Nephron (organoid): ENCODE results near the gene NDUFS7.

Experiments
- H3K27ac Mint-ChIP-seq, 3 experiments: 2 replicates each; pipeline ENCODE4 v1.8.0; 2020; ENCODE audit warnings: mixed read lengths in 3 of 3, mild to moderate bottlenecking in 2 of 3, moderate library complexity in 1 of 3
- H3K27me3 Mint-ChIP-seq: 2 replicates; pipeline ENCODE4 v1.8.0; 2021; ENCODE audit warnings: low read depth, mild to moderate bottlenecking, moderate library complexity, mixed read lengths
- H3K36me3 Mint-ChIP-seq: 2 replicates; pipeline ENCODE4 v1.8.0; 2020; ENCODE audit warnings: low read depth, mixed read lengths
- H3K4me1 Mint-ChIP-seq: 2 replicates; pipeline ENCODE4 v1.8.0; 2020; ENCODE audit warnings: mixed read lengths
- H3K4me3 Mint-ChIP-seq, 3 experiments: 2 replicates each; pipeline ENCODE4 v1.8.0; 2020; ENCODE audit warnings: mild to moderate bottlenecking in 3 of 3, mixed read lengths in 3 of 3, moderate library complexity in 2 of 3
- H3K9me3 Mint-ChIP-seq: 2 replicates; pipeline ENCODE4 v1.8.0; 2020; ENCODE audit warnings: mixed read lengths
- TF ChIP-seq, protein P1 (sequence below), 3 experiments: fragments of 200-600 bp; sonication (generic); IDR thresholded peaks; one replicate each; pipeline ENCODE4 v1.5.0; 2021; ENCODE audit warnings: antibody characterized with exemption in 3 of 3; ENCODE audit not compliant: unreplicated experiment in 3 of 3

NDUFS7 gene

DNA sequence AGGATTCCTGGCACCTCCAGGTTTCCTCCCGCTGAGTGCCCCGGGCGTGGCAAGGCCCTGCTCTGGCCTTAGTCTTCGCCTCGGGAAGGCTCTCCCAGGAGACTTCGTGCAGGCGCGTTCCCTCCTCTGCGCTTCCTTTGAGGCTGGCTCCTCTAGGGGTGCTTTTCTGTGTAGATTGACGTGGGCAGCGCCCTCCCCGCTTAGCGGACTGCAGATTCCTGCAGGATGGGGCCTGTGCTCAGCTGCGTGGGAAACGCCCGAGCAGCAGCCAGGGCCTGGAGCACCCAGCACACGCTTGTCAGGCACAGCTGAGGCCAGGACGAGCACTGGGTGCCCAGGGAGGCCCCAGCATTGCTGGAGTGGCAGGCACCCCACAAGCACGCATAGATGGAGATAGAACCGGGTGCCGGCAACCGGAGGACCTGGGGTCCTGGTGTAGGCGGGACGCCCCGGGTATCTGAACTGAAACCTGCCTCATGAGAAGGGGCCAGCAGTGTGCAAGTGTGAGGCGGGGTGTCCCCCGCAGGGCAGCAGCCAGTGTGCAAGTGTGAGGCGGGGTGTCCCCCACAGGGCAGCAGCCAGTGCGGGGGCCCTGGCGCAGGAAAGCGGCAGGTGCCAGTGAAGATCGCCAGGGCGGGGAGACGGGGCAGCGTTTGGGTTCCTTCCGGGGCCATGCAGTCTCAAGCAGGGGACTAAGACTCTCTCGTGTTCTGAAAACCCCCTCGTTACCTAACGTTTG lies 3.4 kb downstream of the NDUFS7 start:
- Mint-ChIP-seq H3K36me3 (peaks cover 23% of the 10 kb centered on the region), H3K27me3 (peaks cover 8% of the 10 kb centered on the region), H3K27ac (no peak overlapping the region), H3K9me3 (no peaks in the 10 kb centered on the region), H3K4me1 (peaks cover 14% of the 10 kb centered on the region), H3K4me3 (peak overlapping the region in 1 of 3 experiments; percentile 47)
- TF ChIP-seq, protein P1, sequence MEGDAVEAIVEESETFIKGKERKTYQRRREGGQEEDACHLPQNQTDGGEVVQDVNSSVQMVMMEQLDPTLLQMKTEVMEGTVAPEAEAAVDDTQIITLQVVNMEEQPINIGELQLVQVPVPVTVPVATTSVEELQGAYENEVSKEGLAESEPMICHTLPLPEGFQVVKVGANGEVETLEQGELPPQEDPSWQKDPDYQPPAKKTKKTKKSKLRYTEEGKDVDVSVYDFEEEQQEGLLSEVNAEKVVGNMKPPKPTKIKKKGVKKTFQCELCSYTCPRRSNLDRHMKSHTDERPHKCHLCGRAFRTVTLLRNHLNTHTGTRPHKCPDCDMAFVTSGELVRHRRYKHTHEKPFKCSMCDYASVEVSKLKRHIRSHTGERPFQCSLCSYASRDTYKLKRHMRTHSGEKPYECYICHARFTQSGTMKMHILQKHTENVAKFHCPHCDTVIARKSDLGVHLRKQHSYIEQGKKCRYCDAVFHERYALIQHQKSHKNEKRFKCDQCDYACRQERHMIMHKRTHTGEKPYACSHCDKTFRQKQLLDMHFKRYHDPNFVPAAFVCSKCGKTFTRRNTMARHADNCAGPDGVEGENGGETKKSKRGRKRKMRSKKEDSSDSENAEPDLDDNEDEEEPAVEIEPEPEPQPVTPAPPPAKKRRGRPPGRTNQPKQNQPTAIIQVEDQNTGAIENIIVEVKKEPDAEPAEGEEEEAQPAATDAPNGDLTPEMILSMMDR (IDR thresholded peaks at IDR 0.05; ENCODE audit: unreplicated experiment in 3 of 3), result no peak

DNA sequence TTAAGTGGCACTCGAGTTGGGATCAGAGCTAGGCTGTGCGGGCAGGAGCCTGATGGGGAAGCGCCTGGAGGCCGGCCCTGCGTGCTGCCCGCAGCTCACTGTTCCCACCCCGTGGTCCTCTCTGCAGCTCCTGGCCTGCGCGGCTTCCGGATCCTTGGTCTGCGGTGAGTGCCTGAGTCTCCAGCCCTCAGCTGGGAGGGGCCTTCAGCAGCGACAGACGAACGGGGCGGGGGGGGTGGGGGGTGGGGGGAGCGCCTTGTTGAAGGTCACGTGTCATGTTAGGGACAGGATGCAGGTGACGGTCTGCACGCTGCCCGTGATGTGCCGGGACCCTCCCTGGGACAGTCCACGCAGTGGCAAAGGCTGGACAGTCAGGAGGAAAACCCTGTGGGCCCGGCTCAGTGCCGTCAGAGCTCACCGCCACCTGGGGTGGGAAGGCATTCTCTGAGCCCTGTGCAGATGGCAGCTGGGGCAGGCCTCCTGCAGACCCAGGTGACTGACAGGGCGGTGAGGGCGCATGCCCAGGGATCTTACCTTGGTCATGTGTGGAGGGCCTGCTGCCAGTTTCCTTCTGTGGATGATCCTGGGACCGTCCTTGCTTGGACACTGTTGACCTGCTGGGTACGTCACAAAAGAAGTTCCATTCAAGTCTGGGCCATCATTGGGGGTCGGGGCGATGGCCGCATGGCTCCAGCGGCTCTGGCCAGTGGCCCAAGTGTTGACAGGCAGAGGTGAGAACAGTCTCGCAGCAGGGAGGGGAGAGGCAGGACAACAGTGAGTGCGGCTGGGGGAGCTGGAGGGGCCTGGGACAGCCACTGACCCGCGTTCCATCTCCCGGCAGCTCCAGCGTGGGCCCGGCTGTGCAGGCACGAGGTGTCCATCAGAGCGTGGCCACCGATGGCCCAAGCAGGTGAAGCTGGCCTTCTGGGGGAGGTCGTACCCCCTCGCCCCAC lies 4.3 kb downstream of the NDUFS7 start:
- Mint-ChIP-seq H3K4me3 (no peak overlapping the region), H3K36me3 (peaks cover 27% of the 10 kb centered on the region), H3K27ac (no peak overlapping the region), H3K27me3 (peaks cover 7% of the 10 kb centered on the region), H3K9me3 (no peaks in the 10 kb centered on the region), H3K4me1 (peaks cover 12% of the 10 kb centered on the region)
- TF ChIP-seq, protein P1 (IDR thresholded peaks at IDR 0.05; ENCODE audit: unreplicated experiment in 3 of 3), result no peak

DNA sequence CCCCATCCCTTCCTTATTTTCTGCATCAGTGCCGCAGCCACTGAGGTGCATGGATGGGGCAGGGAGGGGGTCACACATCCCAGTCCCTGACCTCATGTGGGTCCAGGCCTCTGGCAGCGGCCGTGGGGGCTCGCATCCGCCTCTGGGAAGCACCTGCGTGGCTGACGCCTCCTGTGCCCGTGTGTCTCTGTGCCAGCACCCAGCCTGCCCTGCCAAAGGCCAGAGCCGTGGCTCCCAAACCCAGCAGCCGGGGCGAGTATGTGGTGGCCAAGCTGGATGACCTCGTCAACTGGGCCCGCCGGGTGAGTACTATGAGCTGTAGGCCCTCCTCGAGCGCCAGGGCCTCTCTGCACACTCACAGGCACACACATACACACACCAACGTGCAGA lies 4.9 kb downstream of the NDUFS7 start:
- no peak overlapping the region for H3K27ac Mint-ChIP-seq
- H3K36me3 Mint-ChIP-seq, result peaks cover 27% of the 10 kb centered on the region
- peaks cover 6% of the 10 kb centered on the region for H3K4me1 Mint-ChIP-seq
- H3K27me3 Mint-ChIP-seq, result no peaks in the 10 kb centered on the region
- H3K9me3 Mint-ChIP-seq, result no peaks in the 10 kb centered on the region
- TF ChIP-seq, protein P1 (IDR thresholded peaks at IDR 0.05; ENCODE audit: unreplicated experiment in 3 of 3), result no peak
- H3K4me3 Mint-ChIP-seq, result peak overlapping the region in 1 of 3 experiments; percentile 53

DNA sequence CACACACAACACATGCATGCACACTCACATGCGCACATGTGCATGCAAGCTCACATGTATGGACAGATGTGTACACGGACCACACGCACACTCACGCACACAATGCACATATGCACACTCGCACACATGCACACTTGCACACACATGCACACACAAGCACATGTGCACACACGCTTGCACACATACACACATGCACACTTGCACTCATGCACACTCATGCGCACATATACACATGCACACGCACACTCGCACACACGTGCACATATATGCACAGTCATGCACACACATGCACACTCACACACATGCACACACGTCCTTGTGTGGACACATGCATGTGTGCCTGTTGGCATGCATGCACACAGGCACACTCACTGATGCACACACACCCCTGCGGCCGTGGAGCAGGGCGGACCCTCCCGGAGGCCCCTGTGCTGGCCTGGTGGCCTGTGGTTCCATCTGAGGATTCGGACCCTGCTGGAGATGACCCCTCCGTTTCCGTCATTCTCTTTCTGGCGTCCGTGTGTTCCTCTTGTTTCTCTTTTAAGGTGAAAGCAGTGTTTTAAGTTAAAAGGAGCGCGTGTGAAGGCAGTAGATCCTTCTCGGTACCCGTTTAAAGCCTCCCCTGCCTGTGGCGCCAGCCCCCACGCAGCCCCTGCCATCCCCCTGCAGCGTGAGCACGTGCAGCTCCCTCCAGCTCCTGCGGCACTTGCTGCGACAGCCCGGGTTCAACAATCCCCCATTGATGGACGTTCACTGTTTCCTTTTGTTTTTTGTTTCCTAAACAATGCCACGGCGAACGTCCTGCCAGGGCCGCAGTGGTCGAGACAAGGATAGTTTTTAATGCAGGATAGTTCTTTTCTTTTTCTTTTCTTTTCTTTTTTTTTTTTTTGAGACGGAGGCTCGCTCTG lies 5.6 kb downstream of the NDUFS7 start:
- H3K4me1 Mint-ChIP-seq, result peaks cover 5% of the 10 kb centered on the region
- no peak overlapping the region for H3K27ac Mint-ChIP-seq
- H3K36me3 Mint-ChIP-seq, result peaks cover 27% of the 10 kb centered on the region
- no peaks in the 10 kb centered on the region for H3K9me3 Mint-ChIP-seq
- H3K4me3 Mint-ChIP-seq, result peak overlapping the region in 1 of 3 experiments; percentile 53
- no peaks in the 10 kb centered on the region for H3K27me3 Mint-ChIP-seq
- TF ChIP-seq, protein P1 (IDR thresholded peaks at IDR 0.05; ENCODE audit: unreplicated experiment in 3 of 3), result no peak

DNA sequence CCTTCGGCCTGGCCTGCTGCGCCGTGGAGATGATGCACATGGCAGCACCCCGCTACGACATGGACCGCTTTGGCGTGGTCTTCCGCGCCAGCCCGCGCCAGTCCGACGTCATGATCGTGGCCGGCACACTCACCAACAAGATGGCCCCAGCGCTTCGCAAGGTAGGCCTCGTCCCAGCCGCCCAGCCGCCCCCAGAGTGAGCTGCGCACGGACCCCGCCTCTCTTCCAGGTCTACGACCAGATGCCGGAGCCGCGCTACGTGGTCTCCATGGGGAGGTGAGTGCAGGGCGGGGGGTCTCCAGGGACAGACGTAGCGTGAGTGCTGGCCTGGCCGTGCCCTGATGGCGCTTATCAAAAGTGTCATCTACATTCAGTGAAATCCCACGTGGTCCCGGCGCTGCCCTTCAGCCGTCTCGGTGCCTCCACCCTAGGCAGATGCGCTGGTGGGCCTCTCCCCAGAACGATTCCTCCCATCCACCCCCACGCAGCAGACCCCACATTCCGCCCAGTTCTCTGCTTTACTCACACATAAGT lies 7.2 kb downstream of the NDUFS7 start:
- Mint-ChIP-seq H3K36me3 (peaks cover 27% of the 10 kb centered on the region), H3K4me3 (peak overlapping the region in 1 of 3 experiments; percentile 28), H3K27ac (no peak overlapping the region), H3K9me3 (no peaks in the 10 kb centered on the region), H3K27me3 (no peaks in the 10 kb centered on the region), H3K4me1 (no peaks in the 10 kb centered on the region)
- TF ChIP-seq, protein P1 (IDR thresholded peaks at IDR 0.05; ENCODE audit: unreplicated experiment in 3 of 3), result no peak
